Measurements from ENCODE around the gene ERG.

DNA sequence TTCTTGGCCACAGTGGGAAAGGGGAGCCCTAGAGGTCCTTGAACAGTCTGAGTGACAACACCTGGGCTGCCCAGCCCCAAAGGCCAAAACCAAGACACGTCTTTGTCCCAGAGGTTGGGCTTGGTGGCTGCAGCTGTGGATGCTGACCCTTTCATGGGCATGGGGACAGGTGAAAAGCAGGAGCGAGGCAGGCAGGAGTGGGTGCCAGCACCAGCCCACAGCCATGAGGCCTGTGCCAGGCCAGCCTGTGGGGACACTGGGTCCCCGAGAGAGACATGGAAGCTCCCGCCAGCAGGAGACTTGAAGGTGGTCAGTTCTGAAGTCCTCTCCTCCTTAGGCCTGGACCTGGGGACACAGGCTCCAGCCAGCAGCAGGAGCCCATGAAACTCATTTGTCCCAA is 142.9 kb downstream of the ERG start:
- TF ChIP-seq, protein P1, sequence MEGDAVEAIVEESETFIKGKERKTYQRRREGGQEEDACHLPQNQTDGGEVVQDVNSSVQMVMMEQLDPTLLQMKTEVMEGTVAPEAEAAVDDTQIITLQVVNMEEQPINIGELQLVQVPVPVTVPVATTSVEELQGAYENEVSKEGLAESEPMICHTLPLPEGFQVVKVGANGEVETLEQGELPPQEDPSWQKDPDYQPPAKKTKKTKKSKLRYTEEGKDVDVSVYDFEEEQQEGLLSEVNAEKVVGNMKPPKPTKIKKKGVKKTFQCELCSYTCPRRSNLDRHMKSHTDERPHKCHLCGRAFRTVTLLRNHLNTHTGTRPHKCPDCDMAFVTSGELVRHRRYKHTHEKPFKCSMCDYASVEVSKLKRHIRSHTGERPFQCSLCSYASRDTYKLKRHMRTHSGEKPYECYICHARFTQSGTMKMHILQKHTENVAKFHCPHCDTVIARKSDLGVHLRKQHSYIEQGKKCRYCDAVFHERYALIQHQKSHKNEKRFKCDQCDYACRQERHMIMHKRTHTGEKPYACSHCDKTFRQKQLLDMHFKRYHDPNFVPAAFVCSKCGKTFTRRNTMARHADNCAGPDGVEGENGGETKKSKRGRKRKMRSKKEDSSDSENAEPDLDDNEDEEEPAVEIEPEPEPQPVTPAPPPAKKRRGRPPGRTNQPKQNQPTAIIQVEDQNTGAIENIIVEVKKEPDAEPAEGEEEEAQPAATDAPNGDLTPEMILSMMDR (conservative IDR thresholded peaks at IDR 0.05; ENCODE audit: low read length), result no peak
- no peak for TF ChIP-seq EZH2phosphoT487 (IDR thresholded peaks at IDR 0.05; ENCODE audit: borderline replicate concordance)
